Hepatocyte (in vitro differentiated cells): ENCODE results near the gene RERG.

Experiments used
- EZH2 ChIP-seq: fragments of 200-600 bp; sonication (generic); IDR thresholded peaks from 2 replicates; pipeline ENCODE4 v1.6.1; 2016; ENCODE audit warnings: antibody characterized with exemption, mild to moderate bottlenecking, borderline replicate concordance
- EZH2phosphoT487 ChIP-seq: fragments of 200-600 bp; sonication (generic); IDR thresholded peaks from one replicate; pipeline ENCODE4 v1.6.1; 2018; ENCODE audit warnings: antibody characterized with exemption, mild to moderate bottlenecking, low read depth, moderate library complexity; ENCODE audit not compliant: unreplicated experiment, severe bottlenecking
- TF ChIP-seq, protein P1 (sequence below): fragments of 200-600 bp; sonication (generic); IDR thresholded peaks from 2 replicates; pipeline ENCODE4 v1.5.1; 2016; ENCODE audit warnings: antibody characterized with exemption, mild to moderate bottlenecking; ENCODE audit not compliant: poor library complexity

DNA sequence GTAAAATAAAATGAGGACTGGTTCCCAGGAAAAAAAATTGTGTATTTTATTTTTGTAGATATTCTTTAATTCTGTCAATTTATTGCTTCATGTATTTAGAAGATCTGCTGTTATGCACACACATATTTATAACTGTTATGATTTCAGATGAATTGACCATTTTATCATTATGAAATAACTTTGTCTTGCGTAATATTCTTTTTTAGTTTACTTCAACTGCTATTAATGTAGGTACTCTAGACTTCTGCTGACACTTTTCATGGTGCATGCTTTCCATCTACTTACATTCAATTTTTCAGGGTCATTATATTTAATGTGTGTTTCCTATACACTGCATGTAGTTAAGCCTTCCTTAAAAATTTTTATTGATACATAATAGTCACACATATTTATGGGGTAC, 162.1 kb downstream of the RERG start:
- TF ChIP-seq, protein P1, sequence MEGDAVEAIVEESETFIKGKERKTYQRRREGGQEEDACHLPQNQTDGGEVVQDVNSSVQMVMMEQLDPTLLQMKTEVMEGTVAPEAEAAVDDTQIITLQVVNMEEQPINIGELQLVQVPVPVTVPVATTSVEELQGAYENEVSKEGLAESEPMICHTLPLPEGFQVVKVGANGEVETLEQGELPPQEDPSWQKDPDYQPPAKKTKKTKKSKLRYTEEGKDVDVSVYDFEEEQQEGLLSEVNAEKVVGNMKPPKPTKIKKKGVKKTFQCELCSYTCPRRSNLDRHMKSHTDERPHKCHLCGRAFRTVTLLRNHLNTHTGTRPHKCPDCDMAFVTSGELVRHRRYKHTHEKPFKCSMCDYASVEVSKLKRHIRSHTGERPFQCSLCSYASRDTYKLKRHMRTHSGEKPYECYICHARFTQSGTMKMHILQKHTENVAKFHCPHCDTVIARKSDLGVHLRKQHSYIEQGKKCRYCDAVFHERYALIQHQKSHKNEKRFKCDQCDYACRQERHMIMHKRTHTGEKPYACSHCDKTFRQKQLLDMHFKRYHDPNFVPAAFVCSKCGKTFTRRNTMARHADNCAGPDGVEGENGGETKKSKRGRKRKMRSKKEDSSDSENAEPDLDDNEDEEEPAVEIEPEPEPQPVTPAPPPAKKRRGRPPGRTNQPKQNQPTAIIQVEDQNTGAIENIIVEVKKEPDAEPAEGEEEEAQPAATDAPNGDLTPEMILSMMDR = no peak
- no peak for TF ChIP-seq EZH2
- TF ChIP-seq EZH2phosphoT487 = no peak
